ENCODE data around the gene SPTLC2.

SPTLC2 gene

GRCh38 chr14:77491056-77491455 is 125.4 kb downstream of the SPTLC2 start:
- in situ Hi-C loops (cut with MboI; ENCODE audit: low pct_unique_long_range_greater_than_20kb, low sequenced_read_pairs, unreplicated experiment) = no loop called here
- no peak for TF ChIP-seq CTCF (IDR thresholded peaks at IDR 0.05; ENCODE audit: extremely low read depth, insufficient read depth, missing control alignments)

GRCh38 chr14:77490347-77490986 is 126.0 kb downstream of the SPTLC2 start:
- in situ Hi-C loops (cut with MboI; ENCODE audit: low pct_unique_long_range_greater_than_20kb, low sequenced_read_pairs, unreplicated experiment) = no loop called here
- no peak for DNase-seq (ENCODE audit: low spot score)
- TF ChIP-seq CTCF (IDR thresholded peaks at IDR 0.05; ENCODE audit: extremely low read depth, insufficient read depth, missing control alignments) = no peak

More at GRCh38 chr14:77491056-77491455, 125.4 kb downstream of the SPTLC2 start:
- peak; percentile 10 for DNase-seq (ENCODE audit: low spot score)

- no peak for TF ChIP-seq CTCF (IDR thresholded peaks at IDR 0.05; ENCODE audit: extremely low read depth, insufficient read depth, missing control alignments)
- no peak for DNase-seq (ENCODE audit: low spot score)
These were observed 127.4 kb downstream of the SPTLC2 start for GRCh38 chr14:77489041-77489440.

GRCh38 chr14:77488558-77488957 is 127.9 kb downstream of the SPTLC2 start:
- no peak for DNase-seq (ENCODE audit: low spot score)
- TF ChIP-seq CTCF (IDR thresholded peaks at IDR 0.05; ENCODE audit: extremely low read depth, insufficient read depth, missing control alignments) = no peak
- in situ Hi-C loops (cut with MboI; ENCODE audit: low pct_unique_long_range_greater_than_20kb, low sequenced_read_pairs, unreplicated experiment) = no loop called here

More at GRCh38 chr14:77489041-77489440, 127.4 kb downstream of the SPTLC2 start:
- in situ Hi-C loops (cut with MboI; ENCODE audit: low pct_unique_long_range_greater_than_20kb, low sequenced_read_pairs, unreplicated experiment) = no loop called here

GRCh38 chr14:77485901-77486678 is 130.3 kb downstream of the SPTLC2 start:
- DNase-seq (ENCODE audit: low spot score) = peak; percentile 8
- in situ Hi-C loops (cut with MboI; ENCODE audit: low pct_unique_long_range_greater_than_20kb, low sequenced_read_pairs, unreplicated experiment) = no loop called here
- TF ChIP-seq CTCF (IDR thresholded peaks at IDR 0.05; ENCODE audit: extremely low read depth, insufficient read depth, missing control alignments) = no peak

DNA sequence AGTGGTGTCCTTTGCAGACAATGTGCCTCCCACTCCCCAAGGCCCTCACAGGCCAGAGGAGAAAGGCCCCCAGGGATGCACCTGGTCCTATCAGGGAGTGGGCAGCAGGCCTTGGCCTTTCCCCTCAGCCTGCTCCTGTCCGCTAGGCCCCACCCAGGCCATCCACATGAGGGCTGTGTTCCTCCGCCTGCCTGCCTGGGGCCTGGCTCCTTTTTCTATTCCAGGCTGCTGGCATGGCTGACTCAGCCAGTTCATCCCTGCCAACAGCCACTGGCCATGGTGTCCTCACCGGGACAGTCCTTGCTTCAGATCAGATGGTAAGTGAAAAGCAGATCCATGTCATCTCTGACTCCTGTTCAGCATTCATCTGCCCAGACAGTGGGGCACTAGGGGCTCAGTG is 131.2 kb downstream of the SPTLC2 start:
- in situ Hi-C loops (cut with MboI; ENCODE audit: low pct_unique_long_range_greater_than_20kb, low sequenced_read_pairs, unreplicated experiment) = no loop called here
- no peak for DNase-seq (ENCODE audit: low spot score)
- TF ChIP-seq CTCF (IDR thresholded peaks at IDR 0.05; ENCODE audit: extremely low read depth, insufficient read depth, missing control alignments) = no peak
